ENCODE data around the gene SFTPD.
"Not testable (repeated sequence)": the region's sequence is repeated elsewhere in the genome, so short reads cannot be mapped to it uniquely, and the experiment has no call there.

The SFTPD gene

GRCh38 chr10:79948976-79949722, at the start of gene SFTPD:
TSS of gene SFTPD (minus strand) at chr10:79949105. CDS start at chr10:79946659, 2,446 bp downstream.
- no peak for DNase-seq

GRCh38 chr10:79995979-79996634, 47.2 kb upstream of the SFTPD start:
- no peak for DNase-seq

- DNase-seq: no peak
These were observed 45.7 kb upstream of the SFTPD start for GRCh38 chr10:79994556-79994955.

- DNase-seq: not testable (repeated sequence)
These were observed 39.3 kb upstream of the SFTPD start for GRCh38 chr10:79988199-79988598.

DNA sequence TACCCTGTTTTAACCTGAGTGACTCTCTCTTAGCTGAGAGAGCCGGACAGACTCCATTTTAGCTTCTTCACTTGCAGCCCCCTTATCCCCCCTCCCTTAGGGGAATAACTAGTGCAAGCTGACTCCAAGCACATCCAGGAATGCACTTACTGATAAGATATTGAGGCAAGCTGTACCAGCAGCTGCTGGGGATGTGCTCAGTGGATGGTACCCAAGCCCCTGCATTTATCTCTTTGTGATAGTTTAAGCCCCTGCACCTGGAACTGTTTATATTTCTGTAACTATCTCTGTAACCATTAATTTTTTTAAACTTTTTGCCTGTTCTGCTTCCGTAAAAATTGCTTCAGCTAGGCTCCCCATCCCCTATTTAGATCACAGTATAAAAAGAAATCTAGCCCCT, 37.8 kb upstream of the SFTPD start:
- DNase-seq: not testable (repeated sequence)

DNA sequence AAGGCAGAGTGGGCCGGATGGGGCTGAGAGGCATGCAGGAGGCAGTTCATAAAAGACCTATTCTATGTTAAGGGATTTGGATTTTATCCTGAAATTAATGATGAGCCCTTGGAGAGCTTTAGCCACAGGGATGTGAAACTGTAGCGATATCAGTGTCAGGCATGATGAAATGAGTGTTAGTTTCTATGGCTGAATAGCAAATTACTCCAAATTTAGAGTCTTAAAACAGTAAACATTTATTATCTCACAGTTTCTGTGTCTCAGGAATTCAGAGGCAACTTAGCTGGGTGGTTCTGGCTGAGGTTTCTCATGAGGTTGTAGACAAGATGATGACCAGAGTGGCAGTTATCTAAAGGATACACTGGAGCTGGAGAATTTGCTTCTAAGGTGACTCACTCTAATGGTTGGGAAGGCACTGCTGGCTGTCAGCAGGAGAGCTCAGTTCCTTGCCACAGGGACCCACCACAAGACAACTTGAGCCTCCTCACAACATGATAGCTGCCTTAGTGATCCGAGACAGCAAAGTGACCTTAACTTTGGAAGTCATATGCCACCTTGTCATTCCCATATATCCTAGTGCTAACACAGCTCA, 36.7 kb upstream of the SFTPD start:
- DNase-seq: no peak

GRCh38 chr10:79984851-79985250, 35.9 kb upstream of the SFTPD start:
- no peak for DNase-seq

- no peak for DNase-seq
These were observed 34.5 kb upstream of the SFTPD start for GRCh38 chr10:79983286-79983909.

DNA sequence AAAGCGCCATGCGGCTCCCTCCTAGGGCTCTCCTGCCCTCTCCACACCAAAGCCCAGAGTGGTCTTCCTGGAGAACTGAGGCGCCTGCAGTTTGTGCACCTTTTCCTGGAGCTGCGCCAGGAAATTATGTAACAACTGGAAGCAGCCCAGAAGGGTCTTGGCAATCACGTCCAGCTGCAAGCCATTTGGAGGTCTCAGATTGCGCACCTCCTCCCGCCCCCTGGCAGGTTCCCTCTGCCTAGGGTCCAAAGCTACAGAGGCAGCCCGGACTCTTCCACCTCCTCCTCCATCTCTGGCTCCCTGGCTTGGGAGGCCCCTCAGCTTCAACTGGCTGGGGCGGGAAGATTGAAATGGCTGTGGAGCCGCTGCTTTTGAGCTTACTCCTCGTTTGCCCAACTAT, 34.0 kb upstream of the SFTPD start:
- DNase-seq: no peak

DNA sequence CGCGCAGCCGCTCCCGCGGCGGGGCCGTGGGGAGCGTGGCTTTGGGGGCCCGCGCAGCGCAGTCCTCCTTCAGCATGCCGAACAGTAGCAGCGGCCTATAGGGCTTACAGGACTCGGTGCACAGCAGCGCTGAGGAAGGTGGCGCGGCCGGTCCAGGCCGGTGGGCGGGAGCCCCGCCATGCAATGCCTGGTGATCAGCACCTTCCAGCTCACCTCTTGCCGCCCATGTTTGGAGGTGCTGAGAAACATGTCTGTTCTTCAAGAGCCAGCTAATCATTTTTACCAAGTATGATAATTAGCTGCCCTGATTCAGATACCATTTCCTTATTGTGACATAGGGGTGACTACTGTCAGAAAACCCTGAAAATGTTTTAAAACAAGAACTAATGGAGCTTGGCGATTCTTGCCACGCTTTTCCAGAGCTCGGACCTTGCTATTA, 33.5 kb upstream of the SFTPD start:
- no peak for DNase-seq

DNA sequence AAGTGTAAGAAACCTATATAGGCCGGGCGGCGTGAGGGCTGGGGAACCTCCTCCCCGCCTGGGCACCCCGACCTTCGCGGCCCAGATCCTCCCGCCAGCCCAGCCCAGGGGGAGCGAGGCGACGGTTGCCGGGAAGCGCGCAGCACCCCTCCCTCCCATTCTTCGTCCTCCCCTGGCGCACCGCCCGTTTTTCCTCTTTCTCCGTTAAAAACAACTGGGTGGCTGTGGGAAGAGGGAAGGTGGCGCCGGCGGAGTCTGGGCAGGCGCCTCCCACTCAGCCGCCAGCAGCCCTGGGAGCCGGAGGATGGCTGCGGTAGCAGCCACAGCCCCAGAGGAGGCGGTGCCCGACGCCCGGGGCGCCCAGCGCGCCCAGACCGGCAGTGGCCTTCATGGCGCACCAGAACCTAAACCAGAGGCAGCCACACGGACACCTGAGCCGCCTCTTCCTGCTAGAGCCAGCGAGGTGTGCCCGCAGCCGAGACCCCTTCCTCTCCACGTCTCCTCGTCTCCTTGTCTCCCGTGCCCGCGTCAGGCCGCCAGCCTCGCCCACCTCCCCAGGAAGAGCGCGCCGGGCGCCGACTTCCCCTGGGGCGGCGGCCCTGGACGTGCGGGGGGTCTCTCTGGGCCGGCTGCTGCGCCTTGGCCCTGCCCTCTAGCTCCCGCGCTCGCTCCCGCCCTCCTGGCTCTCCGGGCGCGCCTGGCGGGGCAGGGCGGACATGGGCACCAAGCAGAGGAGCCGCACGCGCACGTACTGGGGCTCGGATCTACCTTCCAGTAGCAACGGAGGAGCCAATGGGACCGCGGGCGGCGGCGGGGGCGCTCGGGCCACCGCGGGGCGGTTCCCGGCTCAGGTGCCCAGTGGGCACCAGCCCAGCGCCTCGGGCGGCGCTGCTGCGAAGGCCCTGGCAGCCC, 32.8 kb upstream of the SFTPD start:
- DNase-seq: no peak

DNA sequence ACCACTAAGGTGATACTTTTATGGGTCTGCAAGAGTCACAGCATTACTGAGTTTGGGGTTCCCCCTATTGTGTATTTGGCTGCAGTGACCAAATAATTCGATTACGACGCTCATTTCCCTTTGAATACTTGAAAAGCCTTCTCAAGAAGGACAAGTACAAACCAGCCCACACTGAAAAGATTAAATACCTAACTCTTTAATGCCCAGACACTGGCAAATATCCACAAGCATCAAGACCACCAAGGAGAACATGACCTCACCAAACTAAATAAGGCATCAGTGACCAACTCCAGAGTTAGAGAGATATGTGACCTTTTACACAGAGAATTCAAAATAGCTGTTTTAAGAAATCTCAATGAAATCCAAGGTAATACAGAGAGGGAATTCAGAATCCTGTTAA, 31.8 kb upstream of the SFTPD start:
- no peak for DNase-seq

GRCh38 chr10:79979976-79980687, 31.2 kb upstream of the SFTPD start:
- no peak for DNase-seq

- no peak for DNase-seq
These were observed 30.5 kb upstream of the SFTPD start for GRCh38 chr10:79979310-79979975.

DNA sequence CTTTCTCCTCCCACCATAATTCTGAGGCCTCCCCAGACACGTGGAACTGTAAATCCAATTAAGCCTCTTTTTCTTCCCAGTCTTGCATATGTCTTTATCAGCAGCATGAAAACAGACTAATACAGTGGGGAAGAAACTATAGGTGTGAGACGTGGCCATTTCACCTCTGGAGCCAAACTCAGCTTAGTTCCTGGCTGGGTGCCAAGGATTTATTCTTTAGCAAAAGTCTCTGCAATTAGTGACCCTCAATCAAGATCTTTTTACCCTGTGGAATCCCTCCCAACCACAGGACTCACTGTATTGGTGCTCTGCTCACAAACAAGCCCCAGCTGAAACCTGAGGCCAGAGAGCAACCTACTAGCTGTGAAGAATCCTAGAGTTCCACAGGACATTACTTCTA, 28.1 kb upstream of the SFTPD start:
- DNase-seq: no peak

DNA sequence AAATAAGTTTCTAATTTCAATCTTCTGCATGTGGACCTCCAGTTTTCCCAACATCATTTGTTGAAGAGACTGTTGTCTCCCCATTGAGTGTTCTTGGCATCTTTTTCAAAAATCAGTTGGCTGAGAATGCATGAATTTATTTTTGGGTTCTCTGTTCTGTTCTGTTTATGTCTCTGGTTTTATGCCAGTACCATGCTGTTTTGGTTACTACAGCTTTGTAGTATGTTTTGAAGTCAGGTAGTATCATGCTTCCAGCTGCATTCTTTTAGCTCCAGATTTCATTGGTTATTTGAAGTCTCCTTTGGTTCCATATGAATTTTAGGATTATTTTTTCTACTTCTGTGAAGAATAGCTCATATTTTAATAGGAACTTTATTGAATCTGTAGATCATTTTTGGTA, 21.2 kb upstream of the SFTPD start:
- no peak for DNase-seq

- DNase-seq: no peak
These were observed 999 bp downstream of the SFTPD start for GRCh38 chr10:79947787-79948424.

GRCh38 chr10:79947083-79947415, 1.9 kb downstream of the SFTPD start:
- DNase-seq: no peak

GRCh38 chr10:79946271-79947082, 2.4 kb downstream of the SFTPD start:
- DNase-seq: no peak
